H9 (cell line): ENCODE results near the gene SLC12A6. TPM values are rescaled to one million over a fixed set of nuclear protein-coding genes. Genes with fewer than 3 reads are reported as not detected.

Source experiments
- DNase-seq: peaks from one replicate; pipeline ENCODE4 v3.0.0-alpha.2; 2017
- H2AFZ ChIP-seq: one replicate; pipeline ENCODE4 v1.6.1; 2013; ENCODE audit warnings: mild to moderate bottlenecking, low read length, control low read depth, moderate library complexity
- H2AK5ac ChIP-seq: 2 replicates; pipeline ENCODE4 v1.6.1; 2013; ENCODE audit warnings: low read length, control low read depth, mixed read lengths; ENCODE audit not compliant: insufficient read length
- H2BK120ac ChIP-seq: one replicate; pipeline ENCODE4 v1.6.1; 2013; ENCODE audit warnings: low read depth, mild to moderate bottlenecking, low read length, control low read depth, inconsistent platforms; ENCODE audit not compliant: poor library complexity, severe bottlenecking
- H2BK12ac ChIP-seq: 2 replicates; pipeline ENCODE4 v1.6.1; 2013; ENCODE audit warnings: low read length, control low read depth, mixed read lengths, low read depth; ENCODE audit not compliant: insufficient read length
- H2BK15ac ChIP-seq: 2 replicates; pipeline ENCODE4 v1.6.1; 2013; ENCODE audit warnings: low read depth, low read length, control low read depth
- H2BK20ac ChIP-seq: one replicate; pipeline ENCODE4 v1.6.1; 2013; ENCODE audit warnings: low read depth, mild to moderate bottlenecking, low read length, control low read depth, inconsistent platforms; ENCODE audit not compliant: poor library complexity, severe bottlenecking
- H2BK5ac ChIP-seq: 2 replicates; pipeline ENCODE4 v1.6.1; 2013; ENCODE audit warnings: low read length, control low read depth, mixed read lengths; ENCODE audit not compliant: insufficient read length
- H3K14ac ChIP-seq: 2 replicates; pipeline ENCODE4 v1.6.1; 2013; ENCODE audit warnings: low read length, control low read depth; ENCODE audit not compliant: insufficient read depth
- H3K18ac ChIP-seq: 2 replicates; pipeline ENCODE4 v1.6.1; 2013; ENCODE audit warnings: low read depth, mild to moderate bottlenecking, mixed read lengths, low read length, control low read depth; ENCODE audit not compliant: insufficient read length
- H3K23ac ChIP-seq: 2 replicates; pipeline ENCODE4 v1.6.1; 2013; ENCODE audit warnings: low read length, control low read depth, mixed read lengths, low read depth; ENCODE audit not compliant: insufficient read length
- H3K23me2 ChIP-seq: 2 replicates; pipeline ENCODE4 v1.6.1; 2013; ENCODE audit warnings: low read depth, mild to moderate bottlenecking, mixed read lengths, low read length, control low read depth; ENCODE audit not compliant: insufficient read length, poor library complexity, severe bottlenecking
- H3K27ac ChIP-seq: 2 replicates; pipeline ENCODE4 v1.5.1; 2013; ENCODE audit warnings: low read length, control low read depth, mixed read lengths, low read depth; ENCODE audit not compliant: insufficient read length
- H3K27me3 ChIP-seq: 2 replicates; pipeline ENCODE4 v1.6.1; 2013; ENCODE audit warnings: low read length, control low read depth, inconsistent platforms; ENCODE audit not compliant: insufficient read depth
- H3K4ac ChIP-seq: 2 replicates; pipeline ENCODE4 v1.6.1; 2013; ENCODE audit warnings: low read depth, mild to moderate bottlenecking, control low read depth, inconsistent platforms, low read length, moderate library complexity
- H3K4me1 ChIP-seq: 2 replicates; pipeline ENCODE4 v1.6.1; 2013; ENCODE audit warnings: low read length, control low read depth, inconsistent platforms; ENCODE audit not compliant: insufficient read depth
- H3K4me2 ChIP-seq: 2 replicates; pipeline ENCODE4 v1.6.1; 2013; ENCODE audit warnings: low read length, control low read depth, mixed read lengths; ENCODE audit not compliant: insufficient read length, insufficient read depth
- H3K56ac ChIP-seq: 2 replicates; pipeline ENCODE4 v1.6.1; 2013; ENCODE audit warnings: low read depth, mild to moderate bottlenecking, mixed read lengths, low read length, control low read depth; ENCODE audit not compliant: insufficient read length
- H3K79me1 ChIP-seq: 2 replicates; pipeline ENCODE4 v1.6.1; 2013; ENCODE audit warnings: low read depth, mild to moderate bottlenecking, moderate library complexity, low read length, control low read depth, inconsistent platforms; ENCODE audit not compliant: insufficient read depth, poor library complexity, severe bottlenecking
- H3K79me2 ChIP-seq: 2 replicates; pipeline ENCODE4 v1.6.1; 2013; ENCODE audit warnings: low read length, control low read depth, inconsistent platforms; ENCODE audit not compliant: insufficient read depth
- H3K9ac ChIP-seq: 2 replicates; pipeline ENCODE4 v1.6.1; 2013; ENCODE audit warnings: low read length, control low read depth, mixed read lengths; ENCODE audit not compliant: insufficient read length; ENCODE audit errors: extremely low read depth
- H3K9me3 ChIP-seq: one replicate; pipeline ENCODE4 v1.6.1; 2013; ENCODE audit warnings: low read depth, low read length, inconsistent platforms; ENCODE audit not compliant: control insufficient read depth
- H3T11ph ChIP-seq: one replicate; pipeline ENCODE4 v1.6.1; 2013; ENCODE audit warnings: mild to moderate bottlenecking, low read length, control low read depth, inconsistent platforms
- H4K20me1 ChIP-seq: one replicate; pipeline ENCODE4 v1.6.1; 2013; ENCODE audit not compliant: control insufficient read depth, insufficient read length, insufficient read depth
- H4K5ac ChIP-seq: 2 replicates; pipeline ENCODE4 v1.6.1; 2013; ENCODE audit warnings: low read depth, mild to moderate bottlenecking, mixed read lengths, low read length, control low read depth; ENCODE audit not compliant: insufficient read length
- H4K8ac ChIP-seq: replicated peaks from 2 replicates; pipeline ENCODE4 v1.6.1; 2013; ENCODE audit warnings: low read length, control low read depth, mixed read lengths, low read depth; ENCODE audit not compliant: insufficient read length
- H4K91ac ChIP-seq: 2 replicates; pipeline ENCODE4 v1.6.1; 2013; ENCODE audit warnings: low read depth, mild to moderate bottlenecking, moderate library complexity, mixed read lengths, low read length, control low read depth; ENCODE audit not compliant: insufficient read length
- H3K27ac Mint-ChIP-seq, 3 experiments: 2 replicates in 2 of 3; 3 replicates in 1 of 3; pipeline ENCODE4 v1.8.0; 2020 to 2021; ENCODE audit warnings: mixed read lengths in 3 of 3, mild to moderate bottlenecking in 1 of 3, moderate library complexity in 1 of 3
- H3K27me3 Mint-ChIP-seq: 2 replicates; pipeline ENCODE4 v1.8.0; 2021; ENCODE audit warnings: low read depth, mild to moderate bottlenecking, moderate library complexity, mixed read lengths
- H3K36me3 Mint-ChIP-seq, 3 experiments: 2 replicates in 2 of 3; 3 replicates in 1 of 3; pipeline ENCODE4 v1.8.0; 2020 to 2021; ENCODE audit warnings: low read depth in 3 of 3, mixed read lengths in 3 of 3; ENCODE audit not compliant: insufficient read depth in 1 of 3
- H3K4me1 Mint-ChIP-seq, 2 experiments: 2 replicates each; pipeline ENCODE4 v1.8.0; 2020; ENCODE audit warnings: mixed read lengths in 2 of 2
- H3K4me3 Mint-ChIP-seq, 2 experiments: 2 replicates in 1 of 2; 3 replicates in 1 of 2; pipeline ENCODE4 v1.8.0; 2020 to 2021; ENCODE audit warnings: mild to moderate bottlenecking in 2 of 2, mixed read lengths in 2 of 2, moderate library complexity in 1 of 2
- H3K9me3 Mint-ChIP-seq, 2 experiments: 2 replicates in 1 of 2; 3 replicates in 1 of 2; pipeline ENCODE4 v1.8.0; 2020; ENCODE audit warnings: mild to moderate bottlenecking in 2 of 2, mixed read lengths in 2 of 2, moderate library complexity in 1 of 2
- WGBS: extraction: QIAGEN DNeasy Blood & Tissue Kit; methylation state at CpG from one replicate; pipeline ENCODE4 v1.1.7; 2013; ENCODE audit warnings: missing lambda C conversion rate, low lambda C conversion rate, mixed read lengths; ENCODE audit not compliant: insufficient read length; ENCODE audit errors: extremely low coverage; 5-methylcytosine and 5-hydroxymethylcytosine counted together
- microRNA-seq: library from miRNA; unstranded; fragments of <30 nt; microRNA quantifications from one replicate; pipeline ENCODE4, GENCODE V29; 2020; ENCODE audit warnings: borderline microRNAs expressed
- total RNA-seq: library from RNA; stranded (reverse); gene quantifications from 2 replicates; pipeline ENCODE4 v1.2.1, GENCODE V29; 2021
- TF ChIP-seq, protein P1 (sequence below): fragments of 200-600 bp; sonication (generic); conservative IDR thresholded peaks from 3 replicates; pipeline ENCODE4 v1.8.0; 2021; ENCODE audit warnings: antibody characterized with exemption, mild to moderate bottlenecking

Gene SLC12A6
- total RNA-seq, 1 experiment from 2014 or later, result 11.1 TPM

DNA sequence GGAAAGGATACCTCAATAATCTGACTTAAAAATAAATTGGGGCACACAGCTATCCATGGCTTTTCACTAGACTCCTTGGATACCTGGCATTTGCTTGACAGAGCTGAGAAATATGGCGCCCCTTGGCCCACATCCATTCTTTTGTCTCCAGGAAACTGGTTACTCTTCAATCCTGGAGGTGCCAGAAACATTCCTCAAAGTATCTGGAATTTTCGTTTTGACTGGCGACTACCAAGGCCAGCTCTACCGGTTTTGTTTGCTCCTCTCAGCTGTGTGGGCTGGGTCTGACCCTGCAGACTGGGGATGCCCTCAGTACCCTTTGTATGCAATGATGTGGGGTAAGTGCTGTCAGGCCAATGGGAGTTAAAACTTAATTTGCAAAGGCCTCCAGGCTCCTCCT lies 154.6 kb downstream of the SLC12A6 start:
- no peak overlapping the region for H3T11ph ChIP-seq
- H3K27me3 Mint-ChIP-seq, result no peaks in the 10 kb centered on the region
- H2BK12ac ChIP-seq, result no peak overlapping the region
- no peak overlapping the region for H3K27ac ChIP-seq
- no peak overlapping the region for H2BK120ac ChIP-seq
- H3K9me3 ChIP-seq, result no peaks in the 10 kb centered on the region
- no peak overlapping the region for H3K4me3 Mint-ChIP-seq
- H3K79me1 ChIP-seq, result peaks cover 8% of the 10 kb centered on the region
- H3K9me3 Mint-ChIP-seq, result peaks cover 0 to 2% of the 10 kb centered on the region in 2 experiments; a peak in 1 of 5 replicates
- H3K4ac ChIP-seq, result no peak overlapping the region
- no peak overlapping the region for H3K9ac ChIP-seq
- H3K56ac ChIP-seq, result no peak overlapping the region
- H2AK5ac ChIP-seq, result no peak overlapping the region
- H3K4me2 ChIP-seq, result no peak overlapping the region
- no peak overlapping the region for H2BK15ac ChIP-seq
- DNase-seq, result peak; percentile 50
- no peak overlapping the region for H3K14ac ChIP-seq
- no peaks in the 10 kb centered on the region for H3K4me1 ChIP-seq
- H3K27me3 ChIP-seq, result no peaks in the 10 kb centered on the region
- no peak overlapping the region for H2AFZ ChIP-seq
- H3K79me2 ChIP-seq, result peaks cover 3% of the 10 kb centered on the region; the same call in 1 of the 2 replicates
- H4K20me1 ChIP-seq, result no peaks in the 10 kb centered on the region
- no peak overlapping the region for H4K8ac ChIP-seq
- H3K18ac ChIP-seq, result no peak overlapping the region
- no peak overlapping the region for H4K91ac ChIP-seq
- WGBS, result no CpG with 5 or more reads among the region's 4 CpGs
- no peak overlapping the region for H2BK5ac ChIP-seq
- TF ChIP-seq, protein P1, sequence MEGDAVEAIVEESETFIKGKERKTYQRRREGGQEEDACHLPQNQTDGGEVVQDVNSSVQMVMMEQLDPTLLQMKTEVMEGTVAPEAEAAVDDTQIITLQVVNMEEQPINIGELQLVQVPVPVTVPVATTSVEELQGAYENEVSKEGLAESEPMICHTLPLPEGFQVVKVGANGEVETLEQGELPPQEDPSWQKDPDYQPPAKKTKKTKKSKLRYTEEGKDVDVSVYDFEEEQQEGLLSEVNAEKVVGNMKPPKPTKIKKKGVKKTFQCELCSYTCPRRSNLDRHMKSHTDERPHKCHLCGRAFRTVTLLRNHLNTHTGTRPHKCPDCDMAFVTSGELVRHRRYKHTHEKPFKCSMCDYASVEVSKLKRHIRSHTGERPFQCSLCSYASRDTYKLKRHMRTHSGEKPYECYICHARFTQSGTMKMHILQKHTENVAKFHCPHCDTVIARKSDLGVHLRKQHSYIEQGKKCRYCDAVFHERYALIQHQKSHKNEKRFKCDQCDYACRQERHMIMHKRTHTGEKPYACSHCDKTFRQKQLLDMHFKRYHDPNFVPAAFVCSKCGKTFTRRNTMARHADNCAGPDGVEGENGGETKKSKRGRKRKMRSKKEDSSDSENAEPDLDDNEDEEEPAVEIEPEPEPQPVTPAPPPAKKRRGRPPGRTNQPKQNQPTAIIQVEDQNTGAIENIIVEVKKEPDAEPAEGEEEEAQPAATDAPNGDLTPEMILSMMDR, result no peak
- peaks cover 17 to 29% (median 28%) of the 10 kb centered on the region in 3 experiments for H3K36me3 Mint-ChIP-seq
- no peak overlapping the region for H2BK20ac ChIP-seq
- H3K23ac ChIP-seq, result no peak overlapping the region
- H3K27ac Mint-ChIP-seq, result peak overlapping the region in 2 of 3 experiments; percentile 31 to 54; a peak in 2 of 7 replicates
- H3K4me1 Mint-ChIP-seq, result peaks cover 8 to 15% of the 10 kb centered on the region in 2 experiments
- no peaks in the 10 kb centered on the region for H3K23me2 ChIP-seq
- H4K5ac ChIP-seq, result no peak overlapping the region

Small RNA genes within 50 kb of the gene (microRNA-seq; reads per million reads assigned to microRNA genes)
- gene MIR1233-1, result not detected

Other genes starting within 250 kb of the SLC12A6 start
- gene EMC7, start 235.9 kb downstream of the SLC12A6 start, total RNA-seq, result 55.6 and 61.5 TPM in 2 replicates
- gene PGBD4, start 235.7 kb downstream of the SLC12A6 start, total RNA-seq, result 0.94 and 1.2 TPM in 2 replicates
- gene KATNBL1, start 127.7 kb downstream of the SLC12A6 start, total RNA-seq, result 43.5 and 46.8 TPM in 2 replicates
- 108 and 109 TPM in 2 replicates for gene EMC4, start 112.8 kb downstream of the SLC12A6 start, total RNA-seq
- gene NOP10, start 5.4 kb upstream of the SLC12A6 start, total RNA-seq, result 215 and 235 TPM in 2 replicates
- gene NUTM1, start 5.5 kb upstream of the SLC12A6 start, total RNA-seq, result 0.26 and 0.46 TPM in 2 replicates
- gene LPCAT4, start 29.4 kb upstream of the SLC12A6 start, total RNA-seq, result 62.2 and 71.1 TPM in 2 replicates
- gene GOLGA8A, start 100.0 kb upstream of the SLC12A6 start, total RNA-seq, result 56.3 and 58.8 TPM in 2 replicates
- gene GOLGA8B, start 245.9 kb upstream of the SLC12A6 start, total RNA-seq, result 37.1 and 42.1 TPM in 2 replicates